Measurements from ENCODE around the gene SLC47A2. TPM values are rescaled to one million over a fixed set of nuclear protein-coding genes. Genes with fewer than 3 reads are reported as not detected.
A peak's percentile ranks its signal among the peaks of the same experiment; 100 is the strongest.

Gene SLC47A2
- total and polyA plus RNA-seq, 2 of the 13 experiments (the other 11 are each of a cell fraction or from before 2014, with no cell fraction given): 0.04 TPM; not detected in 1

DNA sequence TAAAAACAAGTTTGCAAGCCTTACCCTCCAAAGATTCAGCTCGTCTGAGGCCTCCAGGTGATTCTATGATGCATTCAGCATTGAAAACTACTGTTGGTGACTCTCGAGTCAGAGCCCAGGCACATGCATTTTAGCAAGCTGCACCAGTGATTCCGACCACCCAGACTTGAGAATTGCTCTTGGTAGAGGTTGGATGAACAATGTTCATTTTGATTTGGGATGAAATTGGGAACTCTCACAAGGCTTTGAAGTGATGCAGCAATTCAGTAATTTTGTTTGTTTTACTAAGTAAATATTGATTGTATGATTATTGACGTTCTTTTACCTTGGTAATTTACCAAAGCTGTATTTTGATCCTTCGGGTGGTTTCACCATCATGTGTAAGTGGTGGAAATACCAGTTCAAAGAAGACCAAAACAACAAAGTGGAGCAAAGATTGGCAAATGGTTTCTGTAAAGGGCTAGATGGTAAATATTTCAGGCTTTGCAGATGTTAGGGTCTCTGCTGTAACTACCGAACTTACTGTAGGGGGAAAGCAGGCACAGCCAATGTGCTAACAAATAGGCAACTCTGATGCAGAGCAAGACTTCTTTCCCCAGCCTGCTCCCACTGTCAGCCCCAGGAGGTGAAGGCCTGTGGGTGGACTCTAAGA, 56.0 kb downstream of the SLC47A2 start (continued):
- TF ChIP-seq, protein P1, sequence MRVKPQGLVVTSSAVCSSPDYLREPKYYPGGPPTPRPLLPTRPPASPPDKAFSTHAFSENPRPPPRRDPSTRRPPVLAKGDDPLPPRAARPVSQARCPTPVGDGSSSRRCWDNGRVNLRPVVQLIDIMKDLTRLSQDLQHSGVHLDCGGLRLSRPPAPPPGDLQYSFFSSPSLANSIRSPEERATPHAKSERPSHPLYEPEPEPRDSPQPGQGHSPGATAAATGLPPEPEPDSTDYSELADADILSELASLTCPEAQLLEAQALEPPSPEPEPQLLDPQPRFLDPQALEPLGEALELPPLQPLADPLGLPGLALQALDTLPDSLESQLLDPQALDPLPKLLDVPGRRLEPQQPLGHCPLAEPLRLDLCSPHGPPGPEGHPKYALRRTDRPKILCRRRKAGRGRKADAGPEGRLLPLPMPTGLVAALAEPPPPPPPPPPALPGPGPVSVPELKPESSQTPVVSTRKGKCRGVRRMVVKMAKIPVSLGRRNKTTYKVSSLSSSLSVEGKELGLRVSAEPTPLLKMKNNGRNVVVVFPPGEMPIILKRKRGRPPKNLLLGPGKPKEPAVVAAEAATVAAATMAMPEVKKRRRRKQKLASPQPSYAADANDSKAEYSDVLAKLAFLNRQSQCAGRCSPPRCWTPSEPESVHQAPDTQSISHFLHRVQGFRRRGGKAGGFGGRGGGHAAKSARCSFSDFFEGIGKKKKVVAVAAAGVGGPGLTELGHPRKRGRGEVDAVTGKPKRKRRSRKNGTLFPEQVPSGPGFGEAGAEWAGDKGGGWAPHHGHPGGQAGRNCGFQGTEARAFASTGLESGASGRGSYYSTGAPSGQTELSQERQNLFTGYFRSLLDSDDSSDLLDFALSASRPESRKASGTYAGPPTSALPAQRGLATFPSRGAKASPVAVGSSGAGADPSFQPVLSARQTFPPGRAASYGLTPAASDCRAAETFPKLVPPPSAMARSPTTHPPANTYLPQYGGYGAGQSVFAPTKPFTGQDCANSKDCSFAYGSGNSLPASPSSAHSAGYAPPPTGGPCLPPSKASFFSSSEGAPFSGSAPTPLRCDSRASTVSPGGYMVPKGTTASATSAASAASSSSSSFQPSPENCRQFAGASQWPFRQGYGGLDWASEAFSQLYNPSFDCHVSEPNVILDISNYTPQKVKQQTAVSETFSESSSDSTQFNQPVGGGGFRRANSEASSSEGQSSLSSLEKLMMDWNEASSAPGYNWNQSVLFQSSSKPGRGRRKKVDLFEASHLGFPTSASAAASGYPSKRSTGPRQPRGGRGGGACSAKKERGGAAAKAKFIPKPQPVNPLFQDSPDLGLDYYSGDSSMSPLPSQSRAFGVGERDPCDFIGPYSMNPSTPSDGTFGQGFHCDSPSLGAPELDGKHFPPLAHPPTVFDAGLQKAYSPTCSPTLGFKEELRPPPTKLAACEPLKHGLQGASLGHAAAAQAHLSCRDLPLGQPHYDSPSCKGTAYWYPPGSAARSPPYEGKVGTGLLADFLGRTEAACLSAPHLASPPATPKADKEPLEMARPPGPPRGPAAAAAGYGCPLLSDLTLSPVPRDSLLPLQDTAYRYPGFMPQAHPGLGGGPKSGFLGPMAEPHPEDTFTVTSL (CRISPR knock-in tag; IDR thresholded peaks at IDR 0.05; ENCODE audit: borderline replicate concordance): peak; percentile 88; the same call in 1 of the 2 replicates
- TF ChIP-seq TAF15 (IDR thresholded peaks at IDR 0.05; ENCODE audit: low read depth, low read length, poor library complexity, severe bottlenecking): no peak
- TF ChIP-seq ZNF552 (CRISPR knock-in tag; IDR thresholded peaks at IDR 0.05; ENCODE audit: borderline replicate concordance): no peak
- no peak for TF ChIP-seq NFATC3 (CRISPR knock-in tag; IDR thresholded peaks at IDR 0.05)
- TF ChIP-seq, protein P2, sequence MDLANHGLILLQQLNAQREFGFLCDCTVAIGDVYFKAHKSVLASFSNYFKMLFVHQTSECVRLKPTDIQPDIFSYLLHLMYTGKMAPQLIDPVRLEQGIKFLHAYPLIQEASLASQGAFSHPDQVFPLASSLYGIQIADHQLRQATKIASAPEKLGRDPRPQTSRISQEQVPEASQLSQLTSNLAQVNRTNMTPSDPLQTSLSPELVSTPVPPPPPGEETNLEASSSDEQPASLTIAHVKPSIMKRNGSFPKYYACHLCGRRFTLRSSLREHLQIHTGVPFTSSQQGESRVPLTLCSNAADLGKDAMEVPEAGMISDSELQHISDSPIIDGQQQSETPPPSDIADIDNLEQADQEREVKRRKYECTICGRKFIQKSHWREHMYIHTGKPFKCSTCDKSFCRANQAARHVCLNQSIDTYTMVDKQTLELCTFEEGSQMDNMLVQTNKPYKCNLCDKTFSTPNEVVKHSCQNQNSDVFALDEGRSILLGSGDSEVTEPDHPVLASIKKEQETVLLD (CRISPR knock-in tag; IDR thresholded peaks at IDR 0.05; ENCODE audit: low read depth): no peak
- TF ChIP-seq MTF1 (CRISPR knock-in tag; IDR thresholded peaks at IDR 0.05): no peak
- no peak for TF ChIP-seq NFRKB (IDR thresholded peaks at IDR 0.05)
- no peak for TF ChIP-seq ZNF431 (CRISPR knock-in tag; IDR thresholded peaks at IDR 0.05; ENCODE audit: borderline replicate concordance, low read depth)
- peak; percentile 74 for TF ChIP-seq KAT2B (IDR thresholded peaks at IDR 0.05; ENCODE audit: borderline replicate concordance, low read depth, low read length)
- TF ChIP-seq ZFY (CRISPR knock-in tag; IDR thresholded peaks at IDR 0.05): peak; percentile 45; the same call in 1 of the 2 replicates
- TF ChIP-seq SPEN (CRISPR knock-in tag; IDR thresholded peaks at IDR 0.05; ENCODE audit: low read depth): no peak
- TF ChIP-seq SRSF4 (IDR thresholded peaks at IDR 0.05; ENCODE audit: low read depth, low read length, poor library complexity, severe bottlenecking): no peak
- no peak for TF ChIP-seq ZNF225 (CRISPR knock-in tag; IDR thresholded peaks at IDR 0.05)
- TF ChIP-seq ZNF589 (CRISPR knock-in tag; conservative IDR thresholded peaks at IDR 0.05): no peak
- TF ChIP-seq, protein P3, sequence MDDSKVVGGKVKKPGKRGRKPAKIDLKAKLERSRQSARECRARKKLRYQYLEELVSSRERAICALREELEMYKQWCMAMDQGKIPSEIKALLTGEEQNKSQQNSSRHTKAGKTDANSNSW (CRISPR knock-in tag; IDR thresholded peaks at IDR 0.05; ENCODE audit: borderline replicate concordance): no peak
- TF ChIP-seq SNAPC2 (CRISPR knock-in tag; IDR thresholded peaks at IDR 0.05): no peak
- peak; percentile 73; the same call in 1 of the 2 replicates for TF ChIP-seq ZNF878 (CRISPR knock-in tag; IDR thresholded peaks at IDR 0.05)
- TF ChIP-seq, protein P4, sequence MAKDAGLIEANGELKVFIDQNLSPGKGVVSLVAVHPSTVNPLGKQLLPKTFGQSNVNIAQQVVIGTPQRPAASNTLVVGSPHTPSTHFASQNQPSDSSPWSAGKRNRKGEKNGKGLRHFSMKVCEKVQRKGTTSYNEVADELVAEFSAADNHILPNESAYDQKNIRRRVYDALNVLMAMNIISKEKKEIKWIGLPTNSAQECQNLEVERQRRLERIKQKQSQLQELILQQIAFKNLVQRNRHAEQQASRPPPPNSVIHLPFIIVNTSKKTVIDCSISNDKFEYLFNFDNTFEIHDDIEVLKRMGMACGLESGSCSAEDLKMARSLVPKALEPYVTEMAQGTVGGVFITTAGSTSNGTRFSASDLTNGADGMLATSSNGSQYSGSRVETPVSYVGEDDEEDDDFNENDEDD (CRISPR knock-in tag; IDR thresholded peaks at IDR 0.05; ENCODE audit: borderline replicate concordance): peak; percentile 47; the same call in 1 of the 2 replicates
